PC-3 (cell line): ENCODE data around the gene TSPAN13.

Experiments
- EZH2 ChIP-seq: fragments of 300-600 bp; sonication (generic); IDR thresholded peaks from one replicate; pipeline ENCODE4 v1.6.1; 2017; ENCODE audit warnings: antibody characterized with exemption, mild to moderate bottlenecking, low read length; ENCODE audit not compliant: unreplicated experiment
- TF ChIP-seq, protein P1 (sequence below): fragments of 300-600 bp; sonication (generic); conservative IDR thresholded peaks from 2 replicates; pipeline ENCODE4 v1.5.1; 2017; ENCODE audit warnings: antibody characterized with exemption, low read depth, mild to moderate bottlenecking, low read length

DNA sequence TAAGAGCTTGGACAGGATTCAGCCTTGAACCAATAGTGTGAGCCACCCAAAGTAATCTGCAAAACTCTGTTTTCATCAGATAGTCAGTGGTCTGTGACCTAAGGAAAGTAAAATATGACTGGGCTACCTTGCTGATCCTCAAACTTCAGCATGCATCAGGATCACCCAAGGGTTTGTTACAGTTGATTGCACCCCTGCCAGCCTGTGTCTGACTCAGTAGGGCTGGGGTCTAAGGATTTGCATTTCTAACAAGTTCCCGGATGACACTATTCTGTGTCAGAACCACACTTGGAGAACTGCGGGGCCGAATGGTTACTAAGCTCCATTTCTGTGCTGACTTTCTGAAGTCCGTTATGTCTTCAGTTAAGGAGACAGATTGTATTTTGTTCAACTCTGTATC lies 40.6 kb upstream of the TSPAN13 start:
- TF ChIP-seq, protein P1, sequence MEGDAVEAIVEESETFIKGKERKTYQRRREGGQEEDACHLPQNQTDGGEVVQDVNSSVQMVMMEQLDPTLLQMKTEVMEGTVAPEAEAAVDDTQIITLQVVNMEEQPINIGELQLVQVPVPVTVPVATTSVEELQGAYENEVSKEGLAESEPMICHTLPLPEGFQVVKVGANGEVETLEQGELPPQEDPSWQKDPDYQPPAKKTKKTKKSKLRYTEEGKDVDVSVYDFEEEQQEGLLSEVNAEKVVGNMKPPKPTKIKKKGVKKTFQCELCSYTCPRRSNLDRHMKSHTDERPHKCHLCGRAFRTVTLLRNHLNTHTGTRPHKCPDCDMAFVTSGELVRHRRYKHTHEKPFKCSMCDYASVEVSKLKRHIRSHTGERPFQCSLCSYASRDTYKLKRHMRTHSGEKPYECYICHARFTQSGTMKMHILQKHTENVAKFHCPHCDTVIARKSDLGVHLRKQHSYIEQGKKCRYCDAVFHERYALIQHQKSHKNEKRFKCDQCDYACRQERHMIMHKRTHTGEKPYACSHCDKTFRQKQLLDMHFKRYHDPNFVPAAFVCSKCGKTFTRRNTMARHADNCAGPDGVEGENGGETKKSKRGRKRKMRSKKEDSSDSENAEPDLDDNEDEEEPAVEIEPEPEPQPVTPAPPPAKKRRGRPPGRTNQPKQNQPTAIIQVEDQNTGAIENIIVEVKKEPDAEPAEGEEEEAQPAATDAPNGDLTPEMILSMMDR: no peak
- TF ChIP-seq EZH2: no peak
